Measurements from ENCODE around the gene A4GALT.

DNA sequence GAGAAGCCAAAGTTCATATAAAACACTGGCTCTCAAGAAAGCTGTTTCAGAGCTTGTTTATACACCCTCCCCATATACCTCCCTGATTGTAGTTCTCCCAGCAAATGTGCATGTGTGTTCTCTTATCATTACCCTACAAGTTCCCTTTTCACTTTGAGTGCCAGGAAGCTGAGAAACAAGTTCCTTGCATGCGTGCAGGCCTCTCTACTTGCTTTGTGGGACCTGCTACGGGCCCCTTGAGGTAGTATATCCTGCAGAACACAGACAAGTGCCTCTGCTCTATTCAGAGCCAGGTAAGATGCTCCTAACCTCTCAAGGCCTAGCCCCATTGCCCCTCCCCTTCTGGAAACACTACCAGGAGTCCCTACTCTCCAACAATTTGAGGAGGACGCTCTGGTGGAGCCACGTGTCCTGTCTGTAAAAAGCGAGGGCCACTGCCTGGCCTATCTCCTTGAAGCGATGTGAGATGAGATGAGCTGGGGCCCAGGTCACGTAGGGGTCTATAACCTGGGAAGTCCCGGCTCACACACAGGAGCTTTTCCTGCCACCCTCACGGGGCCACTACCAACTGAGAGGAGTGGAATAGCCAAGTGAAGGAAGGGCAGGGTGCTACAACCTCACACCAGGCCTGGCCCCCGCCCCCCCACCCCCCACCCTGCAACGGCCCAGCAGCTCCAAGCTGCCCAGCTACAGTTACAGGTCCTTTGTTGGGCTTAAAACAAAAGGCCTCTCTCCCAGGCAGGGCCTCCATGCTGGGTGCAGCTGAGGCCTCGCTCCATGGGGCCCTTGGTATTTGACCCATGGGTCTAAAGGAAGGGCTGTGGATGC, 77.7 kb downstream of the A4GALT start:
- TF ChIP-seq, protein P1, sequence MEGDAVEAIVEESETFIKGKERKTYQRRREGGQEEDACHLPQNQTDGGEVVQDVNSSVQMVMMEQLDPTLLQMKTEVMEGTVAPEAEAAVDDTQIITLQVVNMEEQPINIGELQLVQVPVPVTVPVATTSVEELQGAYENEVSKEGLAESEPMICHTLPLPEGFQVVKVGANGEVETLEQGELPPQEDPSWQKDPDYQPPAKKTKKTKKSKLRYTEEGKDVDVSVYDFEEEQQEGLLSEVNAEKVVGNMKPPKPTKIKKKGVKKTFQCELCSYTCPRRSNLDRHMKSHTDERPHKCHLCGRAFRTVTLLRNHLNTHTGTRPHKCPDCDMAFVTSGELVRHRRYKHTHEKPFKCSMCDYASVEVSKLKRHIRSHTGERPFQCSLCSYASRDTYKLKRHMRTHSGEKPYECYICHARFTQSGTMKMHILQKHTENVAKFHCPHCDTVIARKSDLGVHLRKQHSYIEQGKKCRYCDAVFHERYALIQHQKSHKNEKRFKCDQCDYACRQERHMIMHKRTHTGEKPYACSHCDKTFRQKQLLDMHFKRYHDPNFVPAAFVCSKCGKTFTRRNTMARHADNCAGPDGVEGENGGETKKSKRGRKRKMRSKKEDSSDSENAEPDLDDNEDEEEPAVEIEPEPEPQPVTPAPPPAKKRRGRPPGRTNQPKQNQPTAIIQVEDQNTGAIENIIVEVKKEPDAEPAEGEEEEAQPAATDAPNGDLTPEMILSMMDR (conservative IDR thresholded peaks at IDR 0.05; ENCODE audit: low read length), result no peak
- no peak for TF ChIP-seq EZH2phosphoT487 (IDR thresholded peaks at IDR 0.05; ENCODE audit: borderline replicate concordance)

Measured in Loucy (cell line).